H1 (cell line): ENCODE measurements around the gene KLHL2. TPM values are rescaled to one million over a fixed set of nuclear protein-coding genes. Genes with fewer than 3 reads are reported as not detected.

ENCODE experiments used
- BACH1 ChIP-seq: IDR thresholded peaks from 2 replicates; pipeline ENCODE4 v1.6.1; 2012; ENCODE audit warnings: low read length, improper control_type of control experiment
- BCL11A ChIP-seq, 2 experiments: IDR thresholded peaks; one replicate each; pipeline ENCODE4 v1.6.1; 2011; ENCODE audit warnings: low read depth in 2 of 2, low read length in 2 of 2, mild to moderate bottlenecking in 2 of 2
- CBX5 ChIP-seq: fragments of 300-800, 300-1000 bp; sonication (generic); IDR thresholded peaks from 2 replicates; pipeline ENCODE4 v1.7.1; 2016; ENCODE audit warnings: antibody characterized with exemption, low read length, low read depth
- CEBPB ChIP-seq: IDR thresholded peaks from 2 replicates; pipeline ENCODE4 v1.6.1; 2012; ENCODE audit warnings: low read depth, low read length
- SAP30 ChIP-seq: fragments of 300-600 bp; sonication (generic); IDR thresholded peaks from 2 replicates; pipeline ENCODE4 v1.7.1; 2012; ENCODE audit warnings: low read length, moderate library complexity, mild to moderate bottlenecking, inconsistent platforms; ENCODE audit not compliant: insufficient read depth, insufficient replicate concordance
- SIN3A ChIP-seq, 2 experiments: IDR thresholded peaks in 1 of 2; conservative IDR thresholded peaks in 1 of 2; 2 replicates each; pipeline ENCODE4 v1.6.1; 2011 to 2012; ENCODE audit warnings: low read length in 2 of 2, improper control_type of control experiment in 1 of 2, low read depth in 1 of 2, mild to moderate bottlenecking in 1 of 2
- polyA plus RNA-seq, 7 experiments: library from polyadenylated mRNA; depleted of rRNA in 3 of 7; stranded (reverse) in 5 of 7; unstranded in 2 of 7; fragments of >200 nt in 5 of 7; fragments of 200-250 nt in 2 of 7; gene quantifications; 1 replicate in 5 of 7; 2 replicates in 1 of 7; 4 replicates in 1 of 7; pipeline versions ENCODE4 v1.2.1 to v1.2.3, GENCODE V29; 2011 to 2013; ENCODE audit warnings: missing spikeins in 2 of 7, mixed read lengths in 2 of 7
- total RNA-seq: library from RNA; stranded (reverse); fragmentation: NEBNext Ultra II Directional; extraction: Animal tissue kit (Norgen Biotek cat#: 25700); gene quantifications from 2 replicates; pipeline ENCODE4 v1.2.1, GENCODE V29; 2021

KLHL2 gene
- total and polyA plus RNA-seq, 2 of the 8 experiments (the other 6 are each of a cell fraction or from before 2014, with no cell fraction given), result 5.2 to 12.0 TPM

GRCh38 chr4:165343353-165344191, 136.2 kb downstream of the KLHL2 start (continued):
- TF ChIP-seq BACH1 (no peak), CBX5 (no peak), BCL11A (IDR thresholded peaks at IDR 0.05; ENCODE audit: low read depth in 2 of 2, low read length in 2 of 2) (no peak), CEBPB (no peak), SAP30 (no peak), SIN3A (conservative IDR thresholded peaks at IDR 0.05 in 1 of 2, IDR thresholded peaks at IDR 0.05 in 1 of 2; ENCODE audit: low read depth in 1 of 2, low read length in 2 of 2) (no peak)
